Muscle of leg (tissue), 9 donors: ENCODE results near the gene MAML1. TPM values are rescaled to one million over a fixed set of nuclear protein-coding genes. Genes with fewer than 3 reads are reported as not detected.

Source experiments
- polyA plus RNA-seq, 8 donors: library from polyadenylated mRNA; unstranded; fragments of 120-200 nt; gene quantifications; one replicate each; pipeline versions ENCODE4 v1.2.1 to v1.2.3, GENCODE V29; 2013; ENCODE audit warnings: inconsistent platforms in 1 of 8, low replicate concordance in 1 of 8; ENCODE audit not compliant: insufficient read length in 8 of 8, insufficient read depth in 1 of 8
- total RNA-seq: library from RNA; stranded (reverse); fragments of 120-200 nt; gene quantifications from one replicate; pipeline ENCODE4 v1.2.4, GENCODE V29; 2013

MAML1 gene
- total and polyA plus RNA-seq, 9 donors: 11.3 to 35.1 (median 27.0) TPM

Other genes with a start within 250 kb of the MAML1 start
- 30.9 TPM for gene RUFY1, start 182.3 kb upstream of the MAML1 start, total RNA-seq
- gene RUFY1, start 182.3 kb upstream of the MAML1 start, polyA plus RNA-seq: 10 to 100 TPM; 33.3 to 41.0 (median 36.4) TPM
- gene HNRNPH1, start 109.2 kb upstream of the MAML1 start, total RNA-seq: 396 TPM
- 100 to 1,000 TPM; 430 to 829 (median 580) TPM for gene HNRNPH1, start 109.2 kb upstream of the MAML1 start, polyA plus RNA-seq
- not detected for gene CBY3, start 51.8 kb upstream of the MAML1 start, total RNA-seq
- gene CBY3, start 51.8 kb upstream of the MAML1 start, polyA plus RNA-seq: under 1 TPM in 7 of 8 donors, not detected in 1; 0.39 to 0.63 (median 0.61) TPM
- gene CANX, start 33.9 kb upstream of the MAML1 start, total RNA-seq: 202 TPM
- 100 to 1,000 TPM; 176 to 267 (median 213) TPM for gene CANX, start 33.9 kb upstream of the MAML1 start, polyA plus RNA-seq
- gene LTC4S, start 61.2 kb downstream of the MAML1 start, total RNA-seq: 2.3 TPM
- 1 to 10 TPM; 2.3 to 4.6 (median 3.6) TPM for gene LTC4S, start 61.2 kb downstream of the MAML1 start, polyA plus RNA-seq
- gene MGAT4B, start 74.0 kb downstream of the MAML1 start, total RNA-seq: 34.4 TPM
- 10 to 100 TPM; 66.8 to 83.8 (median 73.2) TPM for gene MGAT4B, start 74.0 kb downstream of the MAML1 start, polyA plus RNA-seq
- 67.7 TPM for gene SQSTM1, start 88.1 kb downstream of the MAML1 start, total RNA-seq
- 10 to 100 TPM; 61.2 to 75.9 (median 71.4) TPM for gene SQSTM1, start 88.1 kb downstream of the MAML1 start, polyA plus RNA-seq
- 20.2 TPM for gene MRNIP, start 126.0 kb downstream of the MAML1 start, total RNA-seq
- gene MRNIP, start 126.0 kb downstream of the MAML1 start, polyA plus RNA-seq: 10 to 100 TPM; 10.7 to 18.4 (median 15.8) TPM
- 20.1 TPM for gene TBC1D9B, start 175.1 kb downstream of the MAML1 start, total RNA-seq
- 10 to 100 TPM; 45.1 to 71.7 (median 57.4) TPM for gene TBC1D9B, start 175.1 kb downstream of the MAML1 start, polyA plus RNA-seq